ENCODE data around the gene GRK1. TPM values are rescaled to one million over a fixed set of nuclear protein-coding genes. Genes with fewer than 3 reads are reported as not detected.

GRK1 gene
- total and polyA plus RNA-seq, 2 of the 13 experiments (the other 11 are each of a cell fraction or from before 2014, with no cell fraction given): 0.07 to 0.12 TPM

DNA sequence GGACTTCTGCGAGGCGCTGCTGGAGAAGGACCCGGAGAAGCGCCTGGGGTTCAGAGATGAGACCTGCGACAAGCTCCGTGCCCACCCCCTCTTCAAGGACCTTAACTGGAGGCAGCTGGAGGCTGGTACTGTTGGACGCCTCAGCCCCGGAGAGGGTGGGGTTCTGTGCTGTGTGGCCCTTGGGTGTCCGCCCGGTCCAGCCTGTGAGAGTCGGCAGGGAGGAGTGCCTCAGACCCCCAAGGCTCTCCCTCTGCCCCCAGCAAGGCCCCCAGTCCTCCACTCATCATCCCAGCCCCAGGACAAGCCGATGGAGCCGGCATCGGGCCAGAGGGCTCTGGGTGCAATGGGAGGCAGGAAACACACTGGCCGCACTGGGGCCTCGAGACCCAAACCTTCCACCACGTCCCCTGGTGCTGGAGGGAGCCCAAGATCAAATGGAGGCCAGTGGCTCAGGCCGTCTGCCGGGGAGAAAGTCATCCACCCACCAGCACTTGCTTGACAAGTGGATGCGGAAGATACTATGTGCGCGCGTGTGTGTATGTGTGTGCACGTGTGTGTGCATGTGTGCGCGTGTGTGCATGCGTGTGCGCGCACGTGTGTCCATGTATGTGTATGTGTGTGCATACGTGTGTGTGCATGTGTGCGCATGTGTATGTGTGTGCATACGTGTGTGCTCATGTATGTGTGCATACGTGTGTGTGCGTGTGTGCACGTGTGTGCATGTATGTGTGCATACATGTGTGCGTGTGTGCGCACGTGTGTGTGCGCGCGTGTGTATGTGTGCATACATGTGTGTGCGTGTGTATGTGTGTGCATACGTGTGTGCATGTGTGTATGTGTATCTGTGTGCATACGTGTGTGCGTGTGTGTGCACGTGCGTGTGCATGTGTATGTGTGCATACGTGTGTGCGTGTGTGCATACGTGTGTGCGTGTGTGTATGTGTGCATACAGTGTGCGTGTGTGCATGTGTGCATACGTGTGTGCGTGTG, 66.2 kb downstream of the GRK1 start:
- POLR2A ChIA-PET: no interaction called here
- FAIRE-seq: no peak
- no peak overlapping the region for H3K4me3 ChIP-seq (replicated peaks in 1 of 3; ENCODE audit: insufficient read depth in 1 of 3, low read depth in 2 of 3, low read length in 3 of 3)
- H4K20me1 ChIP-seq (ENCODE audit: insufficient read depth, low read length): no peaks in the 10 kb centered on the region
- no peak for DNase-seq (ENCODE audit: low spot score)
- intact Hi-C loops (cut with micrococcal nuclease; ENCODE audit: unreplicated experiment) (no loop called here), in situ Hi-C loops (cut with HindIII; ENCODE audit: extremely low pct_ligation_motif_present, low pct_unique_long_range_greater_than_20kb) (no loop called here)
- TF ChIP-seq, protein P1, sequence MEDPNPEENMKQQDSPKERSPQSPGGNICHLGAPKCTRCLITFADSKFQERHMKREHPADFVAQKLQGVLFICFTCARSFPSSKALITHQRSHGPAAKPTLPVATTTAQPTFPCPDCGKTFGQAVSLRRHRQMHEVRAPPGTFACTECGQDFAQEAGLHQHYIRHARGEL (CRISPR knock-in tag; IDR thresholded peaks at IDR 0.05): no peak
- TF ChIP-seq NR1H2 (CRISPR knock-in tag; IDR thresholded peaks at IDR 0.05; ENCODE audit: borderline replicate concordance, low read depth) (no peak), HOXA9 (CRISPR knock-in tag; IDR thresholded peaks at IDR 0.05; ENCODE audit: borderline replicate concordance) (0 out of 2 replicates have a peak, but pooled peaks have one; percentile 33), MTF2 (CRISPR knock-in tag; IDR thresholded peaks at IDR 0.05; ENCODE audit: borderline replicate concordance) (no peak), PLRG1 (conservative IDR thresholded peaks at IDR 0.05) (no peak), PHF20 (CRISPR knock-in tag; IDR thresholded peaks at IDR 0.05) (no peak), HOXA7 (CRISPR knock-in tag; IDR thresholded peaks at IDR 0.05) (0 out of 2 replicates have a peak, but pooled peaks have one; percentile 62), GABPA (IDR thresholded peaks at IDR 0.05; ENCODE audit: low read depth, low read length) (0 out of 2 replicates have a peak, but pooled peaks have one; percentile 10), GABPA (CRISPR knock-in tag; IDR thresholded peaks at IDR 0.05; ENCODE audit: low read depth) (no peak)
- TF ChIP-seq, protein P2, sequence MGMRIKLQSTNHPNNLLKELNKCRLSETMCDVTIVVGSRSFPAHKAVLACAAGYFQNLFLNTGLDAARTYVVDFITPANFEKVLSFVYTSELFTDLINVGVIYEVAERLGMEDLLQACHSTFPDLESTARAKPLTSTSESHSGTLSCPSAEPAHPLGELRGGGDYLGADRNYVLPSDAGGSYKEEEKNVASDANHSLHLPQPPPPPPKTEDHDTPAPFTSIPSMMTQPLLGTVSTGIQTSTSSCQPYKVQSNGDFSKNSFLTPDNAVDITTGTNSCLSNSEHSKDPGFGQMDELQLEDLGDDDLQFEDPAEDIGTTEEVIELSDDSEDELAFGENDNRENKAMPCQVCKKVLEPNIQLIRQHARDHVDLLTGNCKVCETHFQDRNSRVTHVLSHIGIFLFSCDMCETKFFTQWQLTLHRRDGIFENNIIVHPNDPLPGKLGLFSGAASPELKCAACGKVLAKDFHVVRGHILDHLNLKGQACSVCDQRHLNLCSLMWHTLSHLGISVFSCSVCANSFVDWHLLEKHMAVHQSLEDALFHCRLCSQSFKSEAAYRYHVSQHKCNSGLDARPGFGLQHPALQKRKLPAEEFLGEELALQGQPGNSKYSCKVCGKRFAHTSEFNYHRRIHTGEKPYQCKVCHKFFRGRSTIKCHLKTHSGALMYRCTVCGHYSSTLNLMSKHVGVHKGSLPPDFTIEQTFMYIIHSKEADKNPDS (CRISPR knock-in tag; IDR thresholded peaks at IDR 0.05): no peak
- TF ChIP-seq, protein P3, sequence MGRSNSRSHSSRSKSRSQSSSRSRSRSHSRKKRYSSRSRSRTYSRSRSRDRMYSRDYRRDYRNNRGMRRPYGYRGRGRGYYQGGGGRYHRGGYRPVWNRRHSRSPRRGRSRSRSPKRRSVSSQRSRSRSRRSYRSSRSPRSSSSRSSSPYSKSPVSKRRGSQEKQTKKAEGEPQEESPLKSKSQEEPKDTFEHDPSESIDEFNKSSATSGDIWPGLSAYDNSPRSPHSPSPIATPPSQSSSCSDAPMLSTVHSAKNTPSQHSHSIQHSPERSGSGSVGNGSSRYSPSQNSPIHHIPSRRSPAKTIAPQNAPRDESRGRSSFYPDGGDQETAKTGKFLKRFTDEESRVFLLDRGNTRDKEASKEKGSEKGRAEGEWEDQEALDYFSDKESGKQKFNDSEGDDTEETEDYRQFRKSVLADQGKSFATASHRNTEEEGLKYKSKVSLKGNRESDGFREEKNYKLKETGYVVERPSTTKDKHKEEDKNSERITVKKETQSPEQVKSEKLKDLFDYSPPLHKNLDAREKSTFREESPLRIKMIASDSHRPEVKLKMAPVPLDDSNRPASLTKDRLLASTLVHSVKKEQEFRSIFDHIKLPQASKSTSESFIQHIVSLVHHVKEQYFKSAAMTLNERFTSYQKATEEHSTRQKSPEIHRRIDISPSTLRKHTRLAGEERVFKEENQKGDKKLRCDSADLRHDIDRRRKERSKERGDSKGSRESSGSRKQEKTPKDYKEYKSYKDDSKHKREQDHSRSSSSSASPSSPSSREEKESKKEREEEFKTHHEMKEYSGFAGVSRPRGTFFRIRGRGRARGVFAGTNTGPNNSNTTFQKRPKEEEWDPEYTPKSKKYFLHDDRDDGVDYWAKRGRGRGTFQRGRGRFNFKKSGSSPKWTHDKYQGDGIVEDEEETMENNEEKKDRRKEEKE (IDR thresholded peaks at IDR 0.05): no peak
- TF ChIP-seq, protein P4, sequence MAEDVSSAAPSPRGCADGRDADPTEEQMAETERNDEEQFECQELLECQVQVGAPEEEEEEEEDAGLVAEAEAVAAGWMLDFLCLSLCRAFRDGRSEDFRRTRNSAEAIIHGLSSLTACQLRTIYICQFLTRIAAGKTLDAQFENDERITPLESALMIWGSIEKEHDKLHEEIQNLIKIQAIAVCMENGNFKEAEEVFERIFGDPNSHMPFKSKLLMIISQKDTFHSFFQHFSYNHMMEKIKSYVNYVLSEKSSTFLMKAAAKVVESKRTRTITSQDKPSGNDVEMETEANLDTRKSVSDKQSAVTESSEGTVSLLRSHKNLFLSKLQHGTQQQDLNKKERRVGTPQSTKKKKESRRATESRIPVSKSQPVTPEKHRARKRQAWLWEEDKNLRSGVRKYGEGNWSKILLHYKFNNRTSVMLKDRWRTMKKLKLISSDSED (CRISPR knock-in tag; IDR thresholded peaks at IDR 0.05): no peak
- TF ChIP-seq, protein P5, sequence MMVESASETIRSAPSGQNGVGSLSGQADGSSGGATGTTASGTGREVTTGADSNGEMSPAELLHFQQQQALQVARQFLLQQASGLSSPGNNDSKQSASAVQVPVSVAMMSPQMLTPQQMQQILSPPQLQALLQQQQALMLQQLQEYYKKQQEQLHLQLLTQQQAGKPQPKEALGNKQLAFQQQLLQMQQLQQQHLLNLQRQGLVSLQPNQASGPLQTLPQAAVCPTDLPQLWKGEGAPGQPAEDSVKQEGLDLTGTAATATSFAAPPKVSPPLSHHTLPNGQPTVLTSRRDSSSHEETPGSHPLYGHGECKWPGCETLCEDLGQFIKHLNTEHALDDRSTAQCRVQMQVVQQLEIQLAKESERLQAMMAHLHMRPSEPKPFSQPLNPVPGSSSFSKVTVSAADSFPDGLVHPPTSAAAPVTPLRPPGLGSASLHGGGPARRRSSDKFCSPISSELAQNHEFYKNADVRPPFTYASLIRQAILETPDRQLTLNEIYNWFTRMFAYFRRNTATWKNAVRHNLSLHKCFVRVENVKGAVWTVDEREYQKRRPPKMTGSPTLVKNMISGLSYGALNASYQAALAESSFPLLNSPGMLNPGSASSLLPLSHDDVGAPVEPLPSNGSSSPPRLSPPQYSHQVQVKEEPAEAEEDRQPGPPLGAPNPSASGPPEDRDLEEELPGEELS (CRISPR knock-in tag; IDR thresholded peaks at IDR 0.05): no peak
- no TSS peak for BruUV-seq (replicated peaks)
- CTCF ChIA-PET (ENCODE audit: low intra/inter-chr PET ratio, low total read pairs): no interaction called here
- H3K79me2 ChIP-seq (ENCODE audit: insufficient read depth, low read length): no peaks in the 10 kb centered on the region
- no peaks in the 10 kb centered on the region for H3K9me3 ChIP-seq (ENCODE audit: low read length)
- H3K36me3 ChIP-seq (replicated peaks in 1 of 2; ENCODE audit: control insufficient read depth in 1 of 2, insufficient read depth in 2 of 2, low read length in 2 of 2): no peaks in the 10 kb centered on the region
- 84% methylated on average over 38 of the region's 55 CpGs for WGBS (ENCODE audit: low lambda C conversion rate)
- H3K4me2 ChIP-seq (ENCODE audit: low read depth, low read length): no peak overlapping the region
- ATAC-seq: no peak
- no peak overlapping the region for H3K27ac ChIP-seq (ENCODE audit: extremely low read length, insufficient read depth, low read length)
- peaks cover 18% of the 10 kb centered on the region for H3K4me1 ChIP-seq (ENCODE audit: insufficient read depth, low read length)
- peaks cover 12 to 38% of the 10 kb centered on the region in 2 experiments; a peak in 4 of 5 replicates for H3K27me3 ChIP-seq (ENCODE audit: control insufficient read depth in 1 of 2, insufficient read depth in 2 of 2, low read length in 2 of 2)
- no peak overlapping the region for H2AFZ ChIP-seq (ENCODE audit: low read length)
- no peak overlapping the region for H3K9ac ChIP-seq (ENCODE audit: insufficient read depth, low read depth, low read length)

Measured in HepG2 (cell line).